ENCODE results near the gene DLEC1.
A peak's percentile ranks its signal among the peaks of the same experiment; 100 is the strongest.
"Not testable (repeated sequence)": the region's sequence is repeated elsewhere in the genome, so short reads cannot be mapped to it uniquely, and the experiment has no call there.

DLEC1 gene

DNA sequence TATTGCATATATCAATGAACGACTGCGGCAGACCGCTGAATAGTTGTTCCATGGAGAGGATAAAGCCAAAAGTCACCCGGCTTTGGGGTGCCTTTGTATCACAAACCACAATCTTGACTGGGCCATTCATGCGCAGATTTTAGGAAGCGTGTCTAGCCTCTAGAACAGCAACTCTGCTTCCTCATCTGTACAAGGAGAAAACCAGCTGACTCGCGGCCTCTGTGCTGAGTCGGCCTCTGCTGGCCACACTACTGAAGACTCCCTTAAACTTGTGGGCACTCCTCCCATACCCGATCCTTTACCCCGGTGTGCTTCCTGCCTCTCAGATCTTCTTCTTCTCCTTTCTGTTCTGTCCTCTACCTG, 872 bp downstream of the DLEC1 start:
- DNase-seq, result peak; percentile 85

DNA sequence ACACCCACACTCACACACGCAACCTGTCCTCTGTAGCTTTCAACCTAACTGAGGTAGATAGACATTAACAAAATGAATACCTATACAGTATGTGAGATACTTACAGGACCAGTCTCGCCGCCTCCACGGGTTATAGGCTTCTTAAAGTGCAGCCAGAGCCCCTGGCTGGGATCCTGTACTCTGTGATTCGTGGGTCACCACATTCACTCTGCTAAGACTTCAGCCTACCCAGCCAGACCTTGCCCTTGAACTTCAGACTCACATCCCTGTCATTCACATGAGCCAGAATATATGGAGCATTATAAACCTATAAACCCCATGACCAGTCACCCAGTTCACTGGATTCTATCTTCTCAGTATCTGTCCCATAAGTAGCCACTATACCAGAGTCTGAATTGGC, 1.4 kb downstream of the DLEC1 start:
- DNase-seq, result no peak

DNA sequence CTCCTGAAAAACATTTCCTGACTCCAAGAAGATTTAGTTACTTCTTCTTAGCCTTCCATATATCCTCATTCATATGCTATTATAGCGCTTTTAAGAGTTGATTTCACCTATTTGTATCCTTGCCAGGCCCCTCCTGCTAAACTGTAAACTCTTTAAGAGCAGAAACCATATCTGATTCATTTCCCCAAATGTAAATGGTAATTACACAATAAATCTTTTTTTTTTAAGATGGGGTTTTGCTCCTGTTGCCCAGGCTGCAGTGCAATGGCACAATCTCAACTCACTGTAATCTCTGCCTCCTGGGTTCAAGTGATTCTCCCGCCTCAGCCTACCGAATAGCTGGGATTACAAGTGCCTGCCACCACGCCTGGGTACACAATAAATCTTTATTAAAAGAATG, 4.5 kb downstream of the DLEC1 start:
- DNase-seq, result peak; percentile 57

DNA sequence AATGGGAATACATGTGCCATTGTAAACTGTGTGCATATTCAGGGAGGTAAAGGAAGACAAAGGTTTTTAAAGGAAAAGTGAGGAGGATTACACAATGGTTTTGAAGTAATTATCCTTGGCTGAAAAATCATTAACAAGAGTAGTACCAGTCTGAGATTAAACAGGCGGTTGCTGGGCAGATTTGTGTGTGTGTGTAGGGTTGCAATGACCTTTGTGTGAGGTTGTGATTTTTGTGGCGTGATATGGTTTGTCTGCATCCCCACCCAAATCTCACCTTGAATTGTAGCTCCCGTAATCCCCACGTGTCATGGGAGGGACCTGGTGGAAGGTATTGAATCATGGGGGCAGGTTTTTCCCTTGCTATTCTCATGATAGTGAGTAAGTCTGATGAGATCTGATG, 7.0 kb downstream of the DLEC1 start:
- DNase-seq, result no peak

DNA sequence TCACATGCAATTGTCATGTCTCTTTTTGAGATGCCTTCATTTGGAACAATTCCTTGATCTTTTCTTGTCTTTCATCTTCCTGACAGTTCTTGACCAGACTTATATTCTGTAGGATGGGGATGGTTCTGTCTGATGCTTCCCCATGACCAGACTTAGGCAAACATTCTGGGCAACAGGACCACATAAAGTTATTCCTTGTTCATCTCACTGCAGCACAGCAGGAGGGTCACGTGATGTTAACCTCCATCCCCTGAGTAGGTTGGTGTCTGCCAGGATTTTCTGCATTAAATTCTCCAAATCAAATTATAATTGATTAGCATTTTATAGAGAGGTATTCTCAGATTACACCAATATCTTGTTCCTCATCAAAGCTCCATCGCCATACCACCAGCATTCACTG, 7.8 kb downstream of the DLEC1 start:
- DNase-seq, result no peak

DNA sequence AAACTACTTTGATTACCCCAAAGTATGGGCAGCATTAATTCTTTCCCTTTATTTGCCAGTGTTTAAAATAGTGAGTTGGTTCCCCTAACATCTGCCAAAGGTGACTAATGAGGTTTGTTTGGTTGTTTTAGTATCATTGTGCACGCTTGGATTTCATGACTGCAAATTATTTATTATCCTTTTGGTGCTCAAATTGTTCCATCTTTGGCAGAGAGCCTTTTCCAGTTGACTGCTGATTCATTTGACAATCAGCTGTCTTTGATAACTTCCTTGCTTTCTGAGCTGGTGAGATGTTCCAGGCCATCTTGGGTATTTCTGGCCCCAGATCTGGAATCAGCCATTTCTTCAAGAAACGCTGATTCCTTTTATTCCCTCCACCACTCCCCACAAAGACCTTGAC, 8.9 kb downstream of the DLEC1 start:
- no peak for DNase-seq

DNA sequence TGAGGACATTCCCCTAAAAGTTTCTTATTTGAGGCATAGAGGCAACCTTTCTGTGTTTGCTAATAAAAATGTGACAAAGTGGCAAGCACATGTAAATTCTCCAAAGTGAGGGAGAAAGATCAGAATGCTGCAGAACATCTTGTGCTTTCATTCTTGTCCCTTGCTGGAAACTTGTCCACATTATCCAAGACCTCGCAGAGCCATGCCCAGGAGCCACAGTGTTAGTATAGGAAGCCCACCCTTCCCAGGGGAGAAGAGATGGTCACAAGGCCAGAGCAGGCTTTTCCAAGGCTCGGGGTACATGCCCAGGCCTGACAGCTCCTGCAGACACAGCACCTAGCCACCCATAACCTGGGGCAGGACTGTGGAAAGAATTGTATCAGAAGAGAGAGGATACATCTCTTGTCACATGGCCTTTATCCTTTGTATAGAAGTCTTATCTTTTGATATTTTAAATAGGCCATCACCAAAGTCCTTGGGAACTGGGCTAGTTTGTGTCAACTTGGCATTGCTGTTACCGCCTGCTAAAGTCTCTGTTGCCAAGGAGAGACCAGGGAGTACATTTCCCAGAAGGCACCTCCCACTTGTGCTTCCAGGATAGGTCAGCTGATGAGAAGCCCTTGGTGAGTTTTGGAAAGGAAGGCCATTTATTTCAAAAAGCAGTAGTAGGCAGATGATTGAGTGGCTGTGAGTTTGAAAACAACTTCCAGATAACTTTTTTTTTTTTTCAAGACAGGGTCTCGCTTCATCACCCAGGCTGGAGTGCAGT, 10.5 kb downstream of the DLEC1 start:
- DNase-seq, result no peak

DNA sequence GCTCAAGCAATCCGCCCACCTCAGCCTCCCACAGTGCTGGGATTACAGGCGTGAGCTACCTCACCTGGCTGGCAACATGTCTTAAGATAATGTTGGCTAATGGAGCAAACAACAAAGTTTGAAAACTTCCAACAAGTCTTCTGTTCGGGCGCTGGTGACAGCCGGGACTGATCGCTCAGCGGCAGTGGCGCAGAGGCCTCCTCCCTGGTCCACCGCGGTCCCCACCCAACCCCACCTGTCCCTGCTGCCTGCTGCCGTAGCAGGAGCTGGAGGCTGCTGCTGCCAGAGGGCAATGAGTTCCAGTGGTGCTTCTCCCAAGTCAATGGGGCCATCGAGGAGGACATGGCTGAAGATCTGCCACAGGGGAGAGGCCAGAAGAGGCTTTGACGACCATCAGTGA, 12.1 kb downstream of the DLEC1 start:
- DNase-seq, result no peak

DNA sequence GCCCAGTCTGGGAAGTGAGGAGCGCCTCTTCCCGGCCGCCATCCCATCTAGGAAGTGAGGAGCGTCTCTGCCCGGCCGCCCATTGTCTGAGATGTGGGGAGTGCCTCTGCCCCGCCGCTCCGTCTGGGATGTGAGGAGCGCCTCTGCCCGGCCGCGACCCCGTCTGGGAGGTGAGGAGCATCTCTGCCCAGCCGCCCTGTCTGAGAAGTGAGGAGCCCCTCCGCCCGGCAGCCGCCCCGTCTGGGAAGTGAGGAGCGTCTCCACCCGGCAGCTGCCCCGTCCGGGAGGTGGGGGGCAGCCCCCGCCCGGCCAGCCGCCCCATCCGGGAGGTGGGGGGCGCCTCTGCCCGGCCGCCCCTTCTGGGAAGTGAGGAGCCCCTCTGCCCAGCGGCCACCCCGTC, 14.3 kb downstream of the DLEC1 start:
- not testable (repeated sequence) for DNase-seq

DNA sequence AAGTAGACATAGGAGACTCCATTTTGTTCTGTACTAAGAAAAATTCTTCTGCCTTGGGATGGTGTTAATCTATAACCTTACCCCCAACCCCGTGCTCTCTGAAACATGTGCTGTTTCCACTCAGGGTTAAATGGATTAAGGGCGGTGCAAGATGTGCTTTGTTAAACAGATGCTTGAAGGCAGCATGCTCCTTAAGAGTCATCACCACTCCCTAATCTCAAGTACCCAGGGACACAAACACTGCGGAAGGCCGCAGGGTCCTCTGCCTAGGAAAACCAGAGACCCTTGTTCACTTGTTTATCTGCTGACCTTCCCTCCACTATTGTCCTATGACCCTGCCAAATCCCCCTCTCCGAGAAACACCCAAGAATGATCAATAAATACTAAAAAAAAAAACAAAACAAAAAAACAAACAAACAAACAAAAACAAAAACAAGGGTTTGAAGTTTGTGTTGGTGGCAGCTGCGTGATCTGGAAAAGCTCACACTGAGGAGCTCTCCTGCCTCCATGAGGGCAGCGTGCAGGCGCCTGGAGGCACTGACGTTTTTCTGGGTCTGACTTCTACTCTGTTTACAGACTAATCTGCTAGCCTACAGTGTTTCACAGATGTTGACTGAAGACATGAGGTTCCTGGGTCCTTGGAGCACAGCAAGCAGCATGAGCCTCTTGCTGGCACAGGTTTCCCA, 14.9 kb downstream of the DLEC1 start:
- DNase-seq, result not testable (repeated sequence)

DNA sequence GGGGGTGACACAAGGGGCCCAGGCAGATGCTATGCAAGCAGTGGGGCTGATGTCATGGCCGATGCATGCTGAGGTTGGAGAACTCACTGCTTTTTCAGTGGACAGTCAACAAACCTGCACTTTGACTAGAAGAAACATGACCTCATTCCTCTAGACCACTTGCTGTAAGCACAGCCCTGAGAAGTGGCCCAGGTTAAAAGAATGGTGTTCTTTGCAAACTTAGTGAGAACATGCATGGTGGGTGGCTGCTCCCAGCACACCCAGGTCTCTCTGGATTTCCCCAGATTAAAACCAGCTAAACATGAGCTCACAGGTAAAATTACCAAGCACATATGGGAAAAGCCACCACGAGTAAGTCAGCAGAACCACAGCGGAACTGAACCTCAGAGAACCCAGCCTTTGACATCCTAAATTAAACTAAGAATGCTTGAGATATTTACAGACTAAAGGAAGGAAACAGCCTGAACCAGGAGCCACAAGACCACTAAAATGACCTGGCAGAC, 15.5 kb downstream of the DLEC1 start:
- DNase-seq, result no peak

DNA sequence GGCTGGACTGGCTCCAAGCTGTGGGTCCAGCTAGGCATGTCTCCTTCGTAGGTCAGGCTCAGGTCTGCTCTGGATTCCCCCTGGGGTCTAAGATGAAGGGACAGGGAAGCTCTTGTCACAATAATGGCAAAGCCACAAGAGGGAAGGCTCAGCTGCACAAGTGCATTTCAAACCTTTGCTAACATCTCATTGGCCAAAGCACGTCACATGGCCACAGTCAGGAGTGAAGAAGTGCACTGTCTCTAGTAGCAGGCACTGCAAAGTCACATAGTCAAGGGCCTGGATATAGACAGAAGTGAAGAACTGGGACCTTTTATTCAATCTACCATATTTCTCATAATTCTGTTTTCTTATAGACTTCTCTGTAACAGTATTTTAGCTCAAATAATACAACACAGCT, 20.1 kb downstream of the DLEC1 start:
- no peak for DNase-seq

DNA sequence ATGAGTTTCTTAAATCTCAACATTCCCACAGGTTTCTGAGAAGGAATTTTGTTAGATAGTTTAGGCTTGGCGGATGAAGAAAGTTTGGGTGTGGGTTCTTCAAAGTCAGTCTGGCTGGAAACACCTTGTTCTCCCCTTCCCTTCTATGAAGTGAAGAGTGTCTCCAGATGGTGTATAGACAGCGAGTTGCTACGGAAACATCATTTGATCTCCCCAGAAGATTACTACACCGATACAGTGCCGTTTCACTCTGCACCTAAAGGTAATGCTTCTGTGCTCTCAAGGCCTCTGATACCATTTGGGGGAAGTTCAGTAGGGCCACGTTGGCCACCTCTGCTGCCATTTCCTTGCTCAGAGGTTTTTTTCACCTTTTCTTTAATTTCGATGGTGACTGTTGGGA, 20.6 kb downstream of the DLEC1 start:
- no peak for DNase-seq

DNA sequence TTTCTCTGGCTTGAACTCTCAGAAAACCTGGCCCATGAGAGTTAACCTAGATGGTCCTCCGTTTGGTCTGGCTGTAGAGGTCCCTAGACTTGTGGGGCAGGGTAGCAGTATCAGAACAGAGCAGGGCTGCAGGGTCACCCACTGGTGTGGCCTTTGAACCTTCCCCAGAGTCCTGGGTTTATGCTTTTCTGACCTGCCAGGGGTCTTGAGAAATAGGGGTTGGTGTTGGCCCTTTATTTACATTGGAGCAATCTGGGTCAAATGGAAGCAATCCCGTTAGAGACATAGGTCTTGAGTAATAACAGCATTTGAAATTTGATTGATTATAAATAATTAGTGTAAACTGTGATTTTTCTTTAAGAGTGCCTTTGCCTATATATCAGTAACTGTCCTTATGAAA, 23.8 kb downstream of the DLEC1 start:
- no peak for DNase-seq

DNA sequence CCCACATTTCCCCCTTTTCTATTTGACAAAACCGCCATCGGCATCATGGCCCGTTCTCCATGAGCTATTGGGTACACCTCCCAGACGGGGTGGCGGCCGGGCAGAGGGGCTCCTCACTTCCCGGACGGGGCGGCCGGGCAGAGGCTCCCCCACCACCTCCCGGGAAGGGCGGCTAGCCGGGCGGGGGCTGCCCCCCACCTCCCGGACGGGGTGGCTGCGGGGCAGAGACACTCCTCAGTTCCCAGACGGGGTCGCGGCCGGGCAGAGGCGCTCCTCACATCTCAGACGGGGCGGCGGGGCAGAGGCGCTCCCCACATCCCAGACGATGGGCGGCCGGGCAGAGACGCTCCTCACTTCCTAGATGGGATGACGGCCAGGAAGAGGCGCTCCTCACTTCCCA, 25.4 kb downstream of the DLEC1 start:
- DNase-seq, result not testable (repeated sequence)

DNA sequence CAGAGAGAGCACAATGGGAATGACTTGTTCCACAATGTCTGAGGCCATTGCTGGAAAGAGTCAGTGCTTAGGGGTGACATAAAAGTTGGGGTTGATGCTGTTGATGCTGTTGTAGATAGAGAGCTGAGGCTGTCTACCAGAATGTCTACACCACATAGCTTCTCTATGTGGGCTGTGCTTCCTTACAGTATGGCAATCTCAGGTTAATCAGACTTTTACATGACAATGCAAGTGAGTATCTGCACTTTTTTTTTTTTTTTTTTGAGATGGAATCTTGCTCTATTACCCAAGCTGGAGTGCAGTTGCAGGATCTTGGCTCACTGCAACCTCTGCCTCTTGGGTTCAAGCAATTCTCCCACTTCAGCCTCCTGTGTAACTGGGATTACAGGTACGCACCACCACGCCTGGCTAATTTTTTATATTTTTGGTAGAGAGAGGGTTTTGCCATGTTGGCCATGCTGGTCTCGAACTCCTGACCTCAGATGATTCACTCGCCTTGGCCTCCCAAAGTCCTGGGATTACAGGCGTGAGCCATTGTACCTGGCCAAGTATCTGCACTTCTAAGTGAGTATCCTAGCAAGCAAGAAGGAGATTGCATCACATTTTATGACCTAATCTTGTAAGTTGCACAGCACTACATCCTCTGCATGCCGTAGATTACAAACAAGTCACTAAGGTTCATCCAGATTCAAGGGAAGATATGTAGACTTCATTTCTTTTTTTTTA, 28.7 kb downstream of the DLEC1 start:
- peak; percentile 47 for DNase-seq

DNA sequence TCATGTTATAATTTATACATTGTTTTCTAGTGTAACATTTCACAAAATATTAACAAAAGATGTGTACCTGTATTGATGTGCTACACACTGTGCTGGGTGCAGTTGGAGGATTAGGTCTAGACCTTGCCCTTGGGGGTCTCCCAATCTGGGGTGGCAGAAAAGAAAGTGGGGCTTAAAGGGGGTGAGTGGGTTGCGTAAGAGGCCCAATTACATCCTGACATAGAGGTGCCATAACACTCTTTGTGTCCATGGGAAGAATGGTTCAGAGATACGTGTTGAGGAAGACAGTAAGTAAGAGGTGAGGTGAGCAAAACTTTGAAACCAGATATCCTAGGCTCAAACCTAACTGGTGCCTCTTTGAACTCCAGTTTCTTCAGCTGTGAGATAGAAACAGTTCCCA, 31.0 kb downstream of the DLEC1 start:
- no peak for DNase-seq

DNA sequence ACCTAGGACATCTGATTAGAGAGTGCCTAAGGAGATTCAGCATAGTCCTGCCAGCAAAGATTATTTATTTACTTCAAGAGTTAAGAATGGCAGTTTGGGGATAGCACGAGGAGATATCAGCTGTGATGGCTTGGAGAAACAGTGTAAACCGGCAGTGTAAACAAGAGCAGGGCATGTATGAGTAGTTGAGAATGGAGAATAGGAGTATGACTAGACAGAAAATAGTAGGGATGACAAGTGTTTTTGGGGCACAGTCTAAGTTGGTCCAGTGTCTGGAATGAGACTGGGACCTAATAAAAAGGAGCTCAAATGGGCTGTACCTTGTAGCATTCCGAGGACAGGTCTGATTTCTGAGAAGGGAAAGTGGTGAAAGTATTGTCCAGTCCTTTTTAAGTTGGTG, 38.1 kb downstream of the DLEC1 start:
- DNase-seq, result not testable (repeated sequence)

DNA sequence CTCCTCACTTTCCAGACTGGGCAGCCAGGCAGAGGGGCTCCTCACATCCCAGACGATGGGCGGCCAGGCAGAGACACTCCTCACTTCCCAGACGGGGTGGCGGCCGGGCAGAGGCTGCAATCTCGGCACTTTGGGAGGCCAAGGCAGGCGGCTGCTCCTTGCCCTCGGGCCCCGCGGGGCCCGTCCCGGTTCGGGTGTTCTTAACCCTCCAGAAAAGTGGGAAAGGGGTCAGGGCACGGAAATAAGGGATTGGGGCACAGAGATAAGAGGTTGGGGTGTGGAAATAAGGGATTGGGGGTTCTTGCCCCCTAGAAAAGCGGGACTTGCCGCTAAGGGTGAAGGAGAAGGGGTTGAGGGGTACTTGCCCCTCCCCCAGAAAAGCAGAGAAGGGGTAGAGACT, 43.3 kb downstream of the DLEC1 start:
- not testable (repeated sequence) for DNase-seq

DNA sequence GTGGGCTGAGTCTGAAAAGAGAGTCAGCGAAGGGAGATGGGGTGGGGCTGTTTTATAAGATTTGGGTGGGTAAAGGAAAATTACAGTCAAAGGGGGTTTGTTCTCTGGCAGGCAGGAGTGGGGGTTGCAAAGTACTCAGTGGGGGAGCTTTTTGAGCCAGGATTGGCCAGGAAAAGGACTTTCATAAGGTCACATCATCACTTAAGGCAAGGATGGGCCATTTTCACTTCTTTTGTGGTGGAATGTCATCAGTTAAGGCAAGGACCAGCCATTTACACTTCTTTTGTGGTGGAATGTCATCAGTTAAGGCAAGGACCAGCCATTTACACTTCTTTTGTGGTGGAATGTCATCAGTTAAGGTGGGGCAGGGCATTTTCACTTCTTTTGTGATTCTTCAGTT, 44.2 kb downstream of the DLEC1 start:
- DNase-seq, result not testable (repeated sequence)

DNA sequence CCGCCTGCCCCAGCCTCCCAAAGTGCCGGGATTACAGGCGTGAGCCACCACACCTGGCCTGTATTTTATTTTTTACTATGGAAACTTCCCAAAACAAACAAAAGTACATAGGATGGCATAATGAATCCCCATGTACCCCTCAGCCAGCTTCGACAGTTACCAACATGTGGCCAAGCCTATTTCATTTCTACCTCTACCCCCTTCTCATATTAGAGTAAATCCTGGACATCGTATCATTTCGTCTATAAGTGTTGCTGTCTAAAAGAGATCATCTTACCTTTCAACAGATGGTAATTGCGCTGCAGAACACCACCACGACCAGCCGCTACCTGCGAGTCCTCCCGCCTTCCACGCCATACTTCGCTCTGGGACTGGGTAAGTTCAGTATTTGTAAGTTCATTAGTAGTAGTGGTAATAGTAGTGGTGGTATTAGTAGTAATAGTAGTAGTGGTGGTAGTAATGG, 44.9 kb downstream of the DLEC1 start:
- no peak for DNase-seq

DNA sequence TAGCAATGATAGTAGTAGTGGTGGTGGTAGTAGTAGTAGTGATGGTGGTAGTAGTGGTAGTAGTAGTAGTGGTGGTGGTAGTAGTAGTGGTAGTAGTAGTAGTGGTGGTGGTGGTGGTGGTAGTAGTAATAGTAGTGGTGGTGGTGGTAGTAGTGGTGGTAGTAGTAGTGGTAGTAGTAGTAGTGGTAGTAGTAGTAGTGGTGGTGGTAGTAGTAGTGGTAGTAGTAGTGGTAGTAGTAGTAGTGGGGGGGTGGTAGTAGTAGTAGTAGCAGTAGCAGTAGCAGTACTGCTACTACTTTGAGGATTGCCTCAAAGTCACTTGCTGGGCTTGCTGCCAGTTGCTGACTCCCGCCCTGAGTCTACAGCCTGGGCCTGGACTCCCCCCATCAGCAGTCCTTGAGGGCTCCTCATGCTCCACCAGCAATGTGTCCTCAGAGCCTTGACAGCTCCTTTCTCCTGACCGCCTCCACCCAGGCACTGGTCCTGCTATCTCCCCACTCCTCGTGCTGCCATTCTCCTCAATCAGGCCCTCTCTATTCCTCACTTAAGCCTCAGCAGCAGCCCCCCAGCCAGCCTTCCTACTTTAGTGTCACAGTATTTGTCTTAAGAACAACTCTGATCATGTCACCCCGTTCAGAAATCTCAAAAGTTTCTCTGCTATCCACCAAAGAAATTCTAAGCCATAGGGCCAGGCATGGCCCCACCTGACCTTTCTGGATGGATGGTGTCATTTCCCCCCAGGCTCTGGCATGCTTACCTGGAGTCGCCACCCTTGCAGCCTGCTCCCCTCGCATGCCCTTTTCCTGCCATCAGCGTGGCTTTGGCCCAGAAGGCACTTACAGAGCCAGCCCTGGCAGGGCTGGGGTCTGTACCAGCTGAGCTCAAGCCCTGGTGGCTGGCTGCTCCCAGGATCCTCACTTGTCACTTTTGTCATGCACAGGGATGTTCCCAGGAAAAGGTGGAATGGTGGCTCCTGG, 45.6 kb downstream of the DLEC1 start:
- no peak for DNase-seq
